CD14-positive monocyte (primary cell): ENCODE results near the gene SYNE1. TPM values are rescaled to one million over a fixed set of nuclear protein-coding genes. Genes with fewer than 3 reads are reported as not detected.

Experiments used
- DNase-seq, 3 donors: peaks; one replicate each; pipeline ENCODE4 v3.0.0-alpha.2; 2011 to 2022
- H2AFZ ChIP-seq: 2 replicates; pipeline ENCODE4 v1.6.0; 2012; ENCODE audit warnings: mild to moderate bottlenecking, low read depth, low read length, inconsistent platforms; ENCODE audit not compliant: insufficient read depth, poor library complexity, severe bottlenecking
- H3K27ac ChIP-seq, 2 donors: 1 replicate in 1 of 2; 2 replicates in 1 of 2; pipeline ENCODE4 v1.5.1; 2012 to 2013; ENCODE audit warnings: low read length in 2 of 2, control low read depth in 1 of 2, inconsistent platforms in 1 of 2, low read depth in 1 of 2, mild to moderate bottlenecking in 1 of 2
- H3K27me3 ChIP-seq, 2 donors: one replicate each; pipeline versions ENCODE4 v1.6.0 to v1.6.1; 2011 to 2013; ENCODE audit warnings: low read length in 2 of 2; ENCODE audit not compliant: control insufficient read depth in 2 of 2, insufficient read depth in 2 of 2
- H3K36me3 ChIP-seq, 2 donors: replicated peaks in 1 of 2; 1 replicate in 1 of 2; 2 replicates in 1 of 2; pipeline versions ENCODE4 v1.5.1 to v1.6.1; 2012 to 2013; ENCODE audit warnings: low read length in 2 of 2, control low read depth in 1 of 2, inconsistent platforms in 1 of 2, mild to moderate bottlenecking in 1 of 2; ENCODE audit not compliant: insufficient read depth in 2 of 2, control insufficient read depth in 1 of 2
- H3K4me1 ChIP-seq, 2 donors: 1 replicate in 1 of 2; 2 replicates in 1 of 2; pipeline versions ENCODE4 v1.5.1 to v1.6.1; 2012 to 2013; ENCODE audit warnings: low read length in 2 of 2, control low read depth in 1 of 2, inconsistent platforms in 1 of 2, mild to moderate bottlenecking in 1 of 2, moderate library complexity in 1 of 2; ENCODE audit not compliant: insufficient read depth in 2 of 2, control insufficient read depth in 1 of 2
- H3K4me2 ChIP-seq: replicated peaks from 2 replicates; pipeline ENCODE3; 2012; ENCODE audit warnings: low read length, moderate library complexity, mild to moderate bottlenecking; ENCODE audit not compliant: poor library complexity, severe bottlenecking; ENCODE audit errors: extremely low read depth
- H3K4me3 ChIP-seq, 3 experiments: fragments of 200-600 bp in 1 of 3; sonication (generic) in 1 of 3; replicated peaks in 1 of 3; 1 replicate in 2 of 3; 2 replicates in 1 of 3; pipeline ENCODE4 v1.5.1; 2011 to 2013; ENCODE audit warnings: low read length in 3 of 3, mild to moderate bottlenecking in 3 of 3, control low read depth in 2 of 3, low read depth in 2 of 3, inconsistent platforms in 1 of 3, moderate library complexity in 1 of 3
- H3K79me2 ChIP-seq: 2 replicates; pipeline ENCODE4 v1.6.0; 2012; ENCODE audit warnings: mild to moderate bottlenecking, control low read depth, inconsistent platforms, low read length, moderate library complexity; ENCODE audit not compliant: insufficient read depth
- H3K9ac ChIP-seq: 2 replicates; pipeline ENCODE4 v1.6.0; 2017; ENCODE audit warnings: low read length, mild to moderate bottlenecking; ENCODE audit not compliant: insufficient read depth, poor library complexity, severe bottlenecking
- H3K9me3 ChIP-seq, 2 donors: replicated peaks in 1 of 2; 1 replicate in 1 of 2; 2 replicates in 1 of 2; pipeline versions ENCODE4 v1.5.1 to v1.6.1; 2012 to 2013; ENCODE audit warnings: low read length in 2 of 2, control low read depth in 1 of 2; ENCODE audit not compliant: control insufficient read depth in 1 of 2, insufficient read depth in 1 of 2
- H4K20me1 ChIP-seq: 2 replicates; pipeline ENCODE4 v1.6.0; 2012; ENCODE audit warnings: mild to moderate bottlenecking, low read length, control low read depth, moderate library complexity; ENCODE audit not compliant: insufficient read depth
- H3K27ac Mint-ChIP-seq, 7 donors: one replicate each; pipeline ENCODE4 v1.8.0; 2020; ENCODE audit warnings: mild to moderate bottlenecking in 7 of 7, mixed read lengths in 7 of 7, moderate library complexity in 6 of 7, inconsistent platforms in 2 of 7
- H3K27me3 Mint-ChIP-seq, 3 donors: one replicate each; pipeline ENCODE4 v1.8.0; 2021 to 2022; ENCODE audit warnings: low read depth in 3 of 3, mild to moderate bottlenecking in 3 of 3, mixed read lengths in 3 of 3, moderate library complexity in 3 of 3, inconsistent platforms in 1 of 3
- H3K36me3 Mint-ChIP-seq, 2 donors: one replicate each; pipeline ENCODE4 v1.8.0; 2020; ENCODE audit warnings: mixed read lengths in 2 of 2, inconsistent platforms in 1 of 2, mild to moderate bottlenecking in 1 of 2
- H3K4me1 Mint-ChIP-seq: one replicate; pipeline ENCODE4 v1.8.0; 2020; ENCODE audit warnings: mild to moderate bottlenecking, mixed read lengths
- H3K4me3 Mint-ChIP-seq, 2 donors: one replicate each; pipeline ENCODE4 v1.8.0; 2020; ENCODE audit warnings: mild to moderate bottlenecking in 2 of 2, mixed read lengths in 2 of 2, moderate library complexity in 1 of 2
- H3K9me3 Mint-ChIP-seq, 7 donors: one replicate each; pipeline ENCODE4 v1.8.0; 2020 to 2022; ENCODE audit warnings: mixed read lengths in 7 of 7, mild to moderate bottlenecking in 6 of 7, moderate library complexity in 6 of 7, inconsistent platforms in 2 of 7
- CTCF ChIP-seq: fragments of 200-600 bp; IDR thresholded peaks from one replicate; pipeline ENCODE4 v1.8.0; 2022; ENCODE audit warnings: antibody characterized with exemption, mild to moderate bottlenecking
- WGBS: methylation state at CpG from one replicate; pipeline ENCODE4 v1.1.5; 2013; ENCODE audit warnings: missing lambda C conversion rate; ENCODE audit not compliant: insufficient coverage; 5-methylcytosine and 5-hydroxymethylcytosine counted together
- intact Hi-C, 2 donors: fragments of 100-400 bp; cut with micrococcal nuclease; formaldehyde crosslinking; loops; one replicate each; pipeline versions ENCODE4 v1.15.0 to v1.15.1; 2023
- polyA plus RNA-seq, 3 donors: library from polyadenylated mRNA; depleted of rRNA in 1 of 3; unstranded in 2 of 3; stranded (reverse) in 1 of 3; fragments of 300-500 nt in 2 of 3; fragments of >200 nt in 1 of 3; fragmentation: Illumina TruSeq in 2 of 3; gene quantifications; 1 replicate in 2 of 3; 2 replicates in 1 of 3; pipeline ENCODE4 v1.2.3, GENCODE V29; 2012 to 2021

Gene SYNE1
- polyA plus RNA-seq, 3 donors, result 3.7 to 24.5 (median 8.1) TPM

DNA sequence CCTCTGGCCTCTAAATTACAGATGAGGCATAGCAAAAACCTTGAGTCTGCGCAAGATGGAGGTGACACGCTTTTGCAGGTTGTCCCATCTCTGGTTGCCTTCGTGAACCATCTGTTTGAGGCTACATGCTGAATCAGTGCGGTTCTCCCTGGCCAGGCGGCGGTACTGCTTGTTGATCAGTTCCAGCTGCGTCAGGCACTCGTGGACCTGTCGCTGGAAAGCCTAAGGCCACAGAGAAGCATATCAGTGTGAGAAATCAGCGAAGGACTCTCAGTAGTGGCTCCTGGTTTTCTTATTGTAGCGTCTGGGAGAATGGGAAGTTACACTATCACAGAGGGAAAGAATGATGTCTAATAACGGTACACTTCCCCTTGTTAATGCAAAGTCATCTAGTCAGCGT, 485.2 kb downstream of the SYNE1 start:
- Histone ChIP-seq H3K4me1 (peaks cover 7 to 11% of the 10 kb centered on the region in 2 donors), H3K4me2 (peak overlapping the region; percentile 70), H3K4me3 (peak overlapping the region in 1 of 3 experiments; percentile 60), H3K9me3 (no peaks in the 10 kb centered on the region), H3K9ac (no peak overlapping the region), H3K79me2 (no peaks in the 10 kb centered on the region), H2AFZ (peak overlapping the region; percentile 31), H3K27ac (peak overlapping the region in 1 of 2 donors; percentile 33), H4K20me1 (no peaks in the 10 kb centered on the region), H3K27me3 (no peaks in the 10 kb centered on the region), H3K36me3 (peaks cover 49 to 80% of the 10 kb centered on the region in 2 donors)
- 10% methylated on average over 10 of the region's 13 CpGs for WGBS
- peak overlapping the region; percentile 71 to 87 for H3K4me3 Mint-ChIP-seq
- peak; percentile 8 to 13 (median 8) for DNase-seq
- peaks cover 62 to 77% of the 10 kb centered on the region in 2 donors for H3K36me3 Mint-ChIP-seq
- peaks cover 16% of the 10 kb centered on the region for H3K4me1 Mint-ChIP-seq
- intact Hi-C loops, result no loop called here
- no peaks in the 10 kb centered on the region for H3K9me3 Mint-ChIP-seq
- H3K27ac Mint-ChIP-seq, result peak overlapping the region in 4 of 7 donors; percentile 33 to 87 (median 61)
- peaks cover 0 to 4% (median 0%) of the 10 kb centered on the region in 3 donors for H3K27me3 Mint-ChIP-seq
- no peak for TF ChIP-seq CTCF

- Histone ChIP-seq H2AFZ (no peak overlapping the region), H4K20me1 (no peaks in the 10 kb centered on the region), H3K9ac (no peak overlapping the region), H3K4me2 (no peak overlapping the region), H3K27me3 (no peaks in the 10 kb centered on the region), H3K9me3 (no peaks in the 10 kb centered on the region), H3K27ac (no peak overlapping the region), H3K79me2 (no peaks in the 10 kb centered on the region), H3K4me1 (peaks cover 7 to 11% of the 10 kb centered on the region in 2 donors), H3K4me3 (no peak overlapping the region), H3K36me3 (peaks cover 55 to 82% of the 10 kb centered on the region in 2 donors)
- peaks cover 65 to 81% of the 10 kb centered on the region in 2 donors for H3K36me3 Mint-ChIP-seq
- no peak for TF ChIP-seq CTCF
- H3K27ac Mint-ChIP-seq, result peak overlapping the region in 1 of 7 donors; percentile 21
- peaks cover 0 to 4% (median 0%) of the 10 kb centered on the region in 3 donors for H3K27me3 Mint-ChIP-seq
- DNase-seq, result no peak
- no peaks in the 10 kb centered on the region for H3K9me3 Mint-ChIP-seq
- intact Hi-C loops, result no loop called here
- H3K4me3 Mint-ChIP-seq, result no peak overlapping the region
- 100% methylated on average over 1 of the region's 3 CpGs for whole genome bisulfite sequencing
- H3K4me1 Mint-ChIP-seq, result peaks cover 16% of the 10 kb centered on the region
These were observed 487.0 kb downstream of the SYNE1 start for GRCh38 chr6:152150196-152150595.
